GM21381 (cell line): ENCODE measurements around the gene KRT80.

Experiments
- ATAC-seq: cut with Tn5 transposase; IDR thresholded peaks from one replicate; pipeline ENCODE4 v1.9.1; 2021; ENCODE audit warnings: mild to moderate bottlenecking, moderate library complexity; ENCODE audit not compliant: unreplicated experiment

Gene KRT80

GRCh38 chr12:52141875-52142274 is 49.9 kb downstream of the KRT80 start:
- no peak for ATAC-seq

GRCh38 chr12:52141306-52141705 is 50.5 kb downstream of the KRT80 start:
- ATAC-seq = no peak

- no peak for ATAC-seq
These were observed 52.2 kb downstream of the KRT80 start for GRCh38 chr12:52139579-52140062.

GRCh38 chr12:52139147-52139546 is 52.7 kb downstream of the KRT80 start:
- ATAC-seq = no peak

- no peak for ATAC-seq
These were observed 54.1 kb downstream of the KRT80 start for GRCh38 chr12:52137746-52138145.

- ATAC-seq = no peak
These were observed 59.1 kb downstream of the KRT80 start for GRCh38 chr12:52132754-52133161.

GRCh38 chr12:52130711-52131110 is 61.1 kb downstream of the KRT80 start:
- no peak for ATAC-seq

- ATAC-seq = no peak
These were observed 63.9 kb downstream of the KRT80 start for GRCh38 chr12:52127683-52128450.

GRCh38 chr12:52126605-52127578 is 64.9 kb downstream of the KRT80 start:
- ATAC-seq = no peak

GRCh38 chr12:52126050-52126604 is 65.7 kb downstream of the KRT80 start:
- ATAC-seq = no peak

- no peak for ATAC-seq
These were observed 66.3 kb downstream of the KRT80 start for GRCh38 chr12:52125476-52125900.

- ATAC-seq = no peak
These were observed 68.2 kb downstream of the KRT80 start for GRCh38 chr12:52123487-52124186.

- no peak for ATAC-seq
These were observed 68.9 kb downstream of the KRT80 start for GRCh38 chr12:52122904-52123303.

GRCh38 chr12:52122540-52122871 is 69.3 kb downstream of the KRT80 start:
- no peak for ATAC-seq

GRCh38 chr12:52121824-52122539 is 69.8 kb downstream of the KRT80 start:
- no peak for ATAC-seq

- ATAC-seq = no peak
These were observed 70.6 kb downstream of the KRT80 start for GRCh38 chr12:52120951-52121823.

- ATAC-seq = no peak
These were observed 72.2 kb downstream of the KRT80 start for GRCh38 chr12:52119398-52120254.
